GM23338 (cell line): ENCODE data around the gene CUBN. TPM values are rescaled to one million over a fixed set of nuclear protein-coding genes. Genes with fewer than 3 reads are reported as not detected.

ENCODE experiments used
- ATAC-seq: fragments of 200-7000 bp; cut with Tn5 transposase; 3 replicates; pipeline ENCODE4 v1.9.1; 2020
- DNase-seq: peaks from one replicate; pipeline ENCODE4 v3.0.0-alpha.2; 2015; ENCODE audit warnings: low spot score
- H2AFZ ChIP-seq: fragments of 200-600 bp; sonication (generic); 2 replicates; pipeline ENCODE4 v1.8.0; 2016; ENCODE audit warnings: antibody characterized with exemption, mild to moderate bottlenecking, moderate library complexity
- H3F3A ChIP-seq: fragments of 200-600 bp; sonication (generic); replicated peaks from 2 replicates; pipeline ENCODE4 v1.8.0; 2017; ENCODE audit warnings: antibody characterized with exemption, mixed run types, low read depth
- H3K27ac ChIP-seq: fragments of 200-600 bp; sonication (generic); 2 replicates; pipeline ENCODE4 v1.6.1; 2016; ENCODE audit warnings: low read depth
- H3K27me3 ChIP-seq: fragments of 200-600 bp; sonication (generic); 2 replicates; pipeline ENCODE4 v1.8.0; 2016; ENCODE audit warnings: mild to moderate bottlenecking, mixed run types, moderate library complexity; ENCODE audit not compliant: insufficient read depth
- H3K36me3 ChIP-seq: fragments of 200-600 bp; sonication (generic); 2 replicates; pipeline ENCODE4 v1.8.0; 2016; ENCODE audit warnings: mild to moderate bottlenecking; ENCODE audit not compliant: insufficient read depth
- H3K4me1 ChIP-seq: fragments of 200-600 bp; sonication (generic); 2 replicates; pipeline ENCODE4 v1.8.0; 2016; ENCODE audit warnings: mild to moderate bottlenecking, moderate library complexity; ENCODE audit not compliant: insufficient read depth
- H3K4me2 ChIP-seq: fragments of 200-600 bp; sonication (generic); 2 replicates; pipeline ENCODE4 v1.7.1; 2017; ENCODE audit warnings: mixed run types
- H3K4me3 ChIP-seq: fragments of 200-600 bp; sonication (generic); 2 replicates; pipeline ENCODE4 v1.6.1; 2016; ENCODE audit warnings: mixed run types
- H3K79me2 ChIP-seq: fragments of 200-600 bp; sonication (generic); replicated peaks from 2 replicates; pipeline ENCODE4 v1.8.0; 2017; ENCODE audit warnings: mild to moderate bottlenecking; ENCODE audit not compliant: insufficient read depth
- H3K9me2 ChIP-seq: fragments of 200-600 bp; sonication (generic); 2 replicates; pipeline ENCODE4 v1.8.0; 2017; ENCODE audit not compliant: insufficient read depth
- H4K20me1 ChIP-seq: fragments of 200-600 bp; sonication (generic); replicated peaks from 2 replicates; pipeline ENCODE4 v1.8.0; 2017; ENCODE audit warnings: mild to moderate bottlenecking; ENCODE audit not compliant: insufficient read depth
- H3K27ac Mint-ChIP-seq: 2 replicates; pipeline ENCODE4 v1.8.0; 2020; ENCODE audit warnings: inconsistent platforms, mild to moderate bottlenecking, moderate library complexity, mixed read lengths
- H3K27me3 Mint-ChIP-seq: 3 replicates; pipeline ENCODE4 v1.8.0; 2022; ENCODE audit warnings: low read depth, mild to moderate bottlenecking, moderate library complexity, mixed read lengths, inconsistent platforms; ENCODE audit not compliant: insufficient read depth, poor library complexity
- H3K36me3 Mint-ChIP-seq: 3 replicates; pipeline ENCODE4 v1.8.0; 2021; ENCODE audit warnings: low read depth, mild to moderate bottlenecking, inconsistent platforms, moderate library complexity, mixed read lengths
- H3K4me1 Mint-ChIP-seq: 3 replicates; pipeline ENCODE4 v1.8.0; 2020; ENCODE audit warnings: mild to moderate bottlenecking, inconsistent platforms, mixed read lengths
- H3K4me3 Mint-ChIP-seq: 3 replicates; pipeline ENCODE4 v1.8.0; 2021; ENCODE audit warnings: moderate library complexity, mild to moderate bottlenecking, inconsistent platforms, mixed read lengths
- H3K9me3 Mint-ChIP-seq: 3 replicates; pipeline ENCODE4 v1.8.0; 2020; ENCODE audit warnings: moderate library complexity, mild to moderate bottlenecking, inconsistent platforms, mixed read lengths
- CREB1 ChIP-seq: fragments of 250-450 bp; sonication (Bioruptor Pico); IDR thresholded peaks from 2 replicates; pipeline ENCODE4 v1.5.0; 2020; ENCODE audit warnings: low read depth, mild to moderate bottlenecking, moderate library complexity
- EZH2 ChIP-seq: fragments of 200-600 bp; sonication (generic); IDR thresholded peaks from one replicate; pipeline ENCODE4 v1.8.0; 2017; ENCODE audit warnings: antibody characterized with exemption, mild to moderate bottlenecking, low read depth; ENCODE audit not compliant: unreplicated experiment
- EZH2phosphoT487 ChIP-seq: fragments of 200-600 bp; sonication (generic); IDR thresholded peaks from one replicate; pipeline ENCODE4 v1.8.1; 2018; ENCODE audit warnings: antibody characterized with exemption; ENCODE audit not compliant: unreplicated experiment
- JUNB ChIP-seq: IDR thresholded peaks from one replicate; pipeline ENCODE4 v1.6.1; 2016; ENCODE audit warnings: antibody characterized with exemption; ENCODE audit not compliant: unreplicated experiment
- NANOG ChIP-seq: IDR thresholded peaks from 2 replicates; pipeline ENCODE4 v1.6.1; 2016; ENCODE audit warnings: antibody characterized with exemption, borderline replicate concordance
- POLR2AphosphoS5 ChIP-seq: IDR thresholded peaks from 2 replicates; pipeline ENCODE4 v1.6.1; 2016; ENCODE audit warnings: antibody characterized with exemption, low read depth
- REST ChIP-seq: IDR thresholded peaks from one replicate; pipeline ENCODE4 v1.6.1; 2018; ENCODE audit warnings: antibody characterized with exemption; ENCODE audit not compliant: unreplicated experiment
- STAT1 ChIP-seq: IDR thresholded peaks from one replicate; pipeline ENCODE4 v1.6.1; 2016; ENCODE audit warnings: antibody characterized with exemption; ENCODE audit not compliant: unreplicated experiment
- ZNF114 ChIP-seq: fragments of 250-450 bp; sonication (Bioruptor Pico); IDR thresholded peaks from 2 replicates; pipeline ENCODE4 v1.5.0; 2020; ENCODE audit warnings: mild to moderate bottlenecking, moderate library complexity
- ZNF331 ChIP-seq: fragments of 250-450 bp; sonication (Bioruptor Pico); IDR thresholded peaks from 2 replicates; pipeline ENCODE4 v1.5.0; 2020; ENCODE audit warnings: low read depth, mild to moderate bottlenecking, moderate library complexity
- ZNF462 ChIP-seq: fragments of 250-450 bp; sonication (Bioruptor Pico); IDR thresholded peaks from 2 replicates; pipeline ENCODE4 v1.5.0; 2020; ENCODE audit warnings: mild to moderate bottlenecking, moderate library complexity
- polyA plus RNA-seq: library from polyadenylated mRNA; unstranded; fragments of >200 nt; fragmentation: Nextera tagmentation; extraction: Ambion mirVana; gene quantifications from 2 replicates; pipeline ENCODE4 v1.2.1, GENCODE V29; 2016
- total RNA-seq: library from RNA; depleted of rRNA; stranded (reverse); fragments of >200 nt; shearing (Covaris generic); gene quantifications from 2 replicates; pipeline ENCODE4 v1.2.3, GENCODE V29; 2014
- TF ChIP-seq, protein P1 (sequence below), 2 experiments: fragments of 200-600 bp in 1 of 2; sonication (generic) in 1 of 2; conservative IDR thresholded peaks; 2 replicates each; pipeline versions ENCODE4 v1.5.1 to v1.6.1; 2016 to 2017; ENCODE audit warnings: antibody characterized with exemption in 2 of 2, low read depth in 2 of 2, mild to moderate bottlenecking in 2 of 2, moderate library complexity in 1 of 2
- TF ChIP-seq, protein P2 (sequence below): IDR thresholded peaks from 2 replicates; pipeline ENCODE4 v1.6.1; 2016; ENCODE audit warnings: antibody characterized with exemption

Gene CUBN
- total and polyA plus RNA-seq, 2 experiments from 2014 or later = 0.06 to 1.8 TPM

GRCh38 chr10:17177014-17177413 is 47.4 kb upstream of the CUBN start:
- H3K36me3 ChIP-seq = no peaks in the 10 kb centered on the region
- Mint-ChIP-seq H3K9me3 (no peaks in the 10 kb centered on the region), H3K36me3 (no peaks in the 10 kb centered on the region), H3K27ac (no peak overlapping the region), H3K4me3 (no peak overlapping the region), H3K4me1 (peaks cover 24% of the 10 kb centered on the region), H3K27me3 (no peaks in the 10 kb centered on the region)
- no peaks in the 10 kb centered on the region for H3K27me3 ChIP-seq
- no peak for DNase-seq
- no peak overlapping the region for H3K27ac ChIP-seq
- TF ChIP-seq JUNB (no peak), ZNF462 (CRISPR knock-in tag) (no peak), ZNF114 (no peak), ZNF331 (no peak), NANOG (no peak), POLR2AphosphoS5 (no peak), REST (no peak), EZH2 (no peak), CREB1 (CRISPR knock-in tag) (no peak), STAT1 (no peak), EZH2phosphoT487 (no peak)
- TF ChIP-seq, protein P1, sequence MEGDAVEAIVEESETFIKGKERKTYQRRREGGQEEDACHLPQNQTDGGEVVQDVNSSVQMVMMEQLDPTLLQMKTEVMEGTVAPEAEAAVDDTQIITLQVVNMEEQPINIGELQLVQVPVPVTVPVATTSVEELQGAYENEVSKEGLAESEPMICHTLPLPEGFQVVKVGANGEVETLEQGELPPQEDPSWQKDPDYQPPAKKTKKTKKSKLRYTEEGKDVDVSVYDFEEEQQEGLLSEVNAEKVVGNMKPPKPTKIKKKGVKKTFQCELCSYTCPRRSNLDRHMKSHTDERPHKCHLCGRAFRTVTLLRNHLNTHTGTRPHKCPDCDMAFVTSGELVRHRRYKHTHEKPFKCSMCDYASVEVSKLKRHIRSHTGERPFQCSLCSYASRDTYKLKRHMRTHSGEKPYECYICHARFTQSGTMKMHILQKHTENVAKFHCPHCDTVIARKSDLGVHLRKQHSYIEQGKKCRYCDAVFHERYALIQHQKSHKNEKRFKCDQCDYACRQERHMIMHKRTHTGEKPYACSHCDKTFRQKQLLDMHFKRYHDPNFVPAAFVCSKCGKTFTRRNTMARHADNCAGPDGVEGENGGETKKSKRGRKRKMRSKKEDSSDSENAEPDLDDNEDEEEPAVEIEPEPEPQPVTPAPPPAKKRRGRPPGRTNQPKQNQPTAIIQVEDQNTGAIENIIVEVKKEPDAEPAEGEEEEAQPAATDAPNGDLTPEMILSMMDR (conservative IDR thresholded peaks at IDR 0.05; ENCODE audit: low read depth in 2 of 2) = no peak
- TF ChIP-seq, protein P2, sequence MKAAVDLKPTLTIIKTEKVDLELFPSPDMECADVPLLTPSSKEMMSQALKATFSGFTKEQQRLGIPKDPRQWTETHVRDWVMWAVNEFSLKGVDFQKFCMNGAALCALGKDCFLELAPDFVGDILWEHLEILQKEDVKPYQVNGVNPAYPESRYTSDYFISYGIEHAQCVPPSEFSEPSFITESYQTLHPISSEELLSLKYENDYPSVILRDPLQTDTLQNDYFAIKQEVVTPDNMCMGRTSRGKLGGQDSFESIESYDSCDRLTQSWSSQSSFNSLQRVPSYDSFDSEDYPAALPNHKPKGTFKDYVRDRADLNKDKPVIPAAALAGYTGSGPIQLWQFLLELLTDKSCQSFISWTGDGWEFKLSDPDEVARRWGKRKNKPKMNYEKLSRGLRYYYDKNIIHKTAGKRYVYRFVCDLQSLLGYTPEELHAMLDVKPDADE = no peak
- H3K4me3 ChIP-seq = no peak overlapping the region
- H3K79me2 ChIP-seq = no peaks in the 10 kb centered on the region
- H3K4me1 ChIP-seq = peaks cover 15% of the 10 kb centered on the region
- ATAC-seq = no peak
- no peaks in the 10 kb centered on the region for H3K9me2 ChIP-seq
- no peaks in the 10 kb centered on the region; the same call in 1 of the 2 replicates for H4K20me1 ChIP-seq
- H2AFZ ChIP-seq = no peak overlapping the region
- no peaks in the 10 kb centered on the region for H3F3A ChIP-seq
- no peak overlapping the region for H3K4me2 ChIP-seq
